ENCODE results near the gene ASB18.

DNA sequence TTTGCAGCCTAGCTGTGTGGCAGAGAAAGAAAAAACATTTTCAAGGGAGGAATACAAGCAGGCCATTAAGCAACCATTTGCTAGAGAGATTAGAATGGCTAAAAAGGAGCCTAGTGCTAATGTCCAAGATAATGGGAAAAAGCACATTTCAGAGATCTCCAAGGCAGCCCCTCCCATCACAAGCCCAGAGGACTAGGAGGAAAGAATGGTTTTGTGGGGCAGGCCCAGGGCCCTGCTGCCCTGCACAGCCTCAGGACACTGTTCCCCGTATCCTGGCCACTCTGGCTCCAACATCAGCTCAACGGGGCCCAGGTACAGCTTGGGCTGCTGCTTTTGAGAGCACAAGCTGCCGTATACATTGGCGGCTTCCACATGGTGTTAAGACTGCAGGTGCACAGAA lies 79.5 kb downstream of the ASB18 start:
- no peak for TF ChIP-seq GATA2 (IDR thresholded peaks at IDR 0.05; ENCODE audit: low read depth, low read length)
- no peak for TF ChIP-seq GATA3 (IDR thresholded peaks at IDR 0.05; ENCODE audit: low read depth, low read length)

All from SH-SY5Y (cell line).